ENCODE data around the gene HNRNPK.

Gene HNRNPK

GRCh38 chr9:83935276-83935935 lies 44.6 kb downstream of the HNRNPK start:
- no peak overlapping the region for H3K4me3 ChIP-seq (ENCODE audit: low read depth, low read length)
- TF ChIP-seq CTCF (IDR thresholded peaks at IDR 0.05; ENCODE audit: borderline replicate concordance, insufficient read depth, low read depth, low read length), result no peak

GRCh38 chr9:83934569-83935275 lies 45.3 kb downstream of the HNRNPK start:
- H3K4me3 ChIP-seq (ENCODE audit: low read depth, low read length), result no peak overlapping the region
- no peak for TF ChIP-seq CTCF (IDR thresholded peaks at IDR 0.05; ENCODE audit: borderline replicate concordance, insufficient read depth, low read depth, low read length)

- no peak for TF ChIP-seq CTCF (IDR thresholded peaks at IDR 0.05; ENCODE audit: borderline replicate concordance, insufficient read depth, low read depth, low read length)
- H3K4me3 ChIP-seq (ENCODE audit: low read depth, low read length), result no peak overlapping the region
Observed at GRCh38 chr9:83933790-83934189, 46.2 kb downstream of the HNRNPK start.

GRCh38 chr9:83932851-83933250 lies 47.2 kb downstream of the HNRNPK start:
- no peak for TF ChIP-seq CTCF (IDR thresholded peaks at IDR 0.05; ENCODE audit: borderline replicate concordance, insufficient read depth, low read depth, low read length)
- no peak overlapping the region for H3K4me3 ChIP-seq (ENCODE audit: low read depth, low read length)

GRCh38 chr9:83932011-83932410 lies 48.0 kb downstream of the HNRNPK start:
- no peak for TF ChIP-seq CTCF (IDR thresholded peaks at IDR 0.05; ENCODE audit: borderline replicate concordance, insufficient read depth, low read depth, low read length)
- H3K4me3 ChIP-seq (ENCODE audit: low read depth, low read length), result no peak overlapping the region

GRCh38 chr9:83930881-83931280 lies 49.1 kb downstream of the HNRNPK start:
- no peak for TF ChIP-seq CTCF (IDR thresholded peaks at IDR 0.05; ENCODE audit: borderline replicate concordance, insufficient read depth, low read depth, low read length)
- H3K4me3 ChIP-seq (ENCODE audit: low read depth, low read length), result no peak overlapping the region

GRCh38 chr9:83927591-83927990 lies 52.4 kb downstream of the HNRNPK start:
- no peak for TF ChIP-seq CTCF (IDR thresholded peaks at IDR 0.05; ENCODE audit: borderline replicate concordance, insufficient read depth, low read depth, low read length)
- H3K4me3 ChIP-seq (ENCODE audit: low read depth, low read length), result no peak overlapping the region

All from GM12875 (cell line).